Superior temporal gyrus (tissue), 1 donor: Measurements from ENCODE around the gene AGPAT3.

Source experiments
- DNase-seq: peaks from one replicate; pipeline ENCODE4 v3.0.0-alpha.2; 2016; ENCODE audit errors: extremely low spot score

AGPAT3 gene

GRCh38 chr21:43907751-43908150, 42.7 kb downstream of the AGPAT3 start:
- no peak for DNase-seq

GRCh38 chr21:43908167-43908566, 43.1 kb downstream of the AGPAT3 start:
- no peak for DNase-seq

- no peak for DNase-seq
These were observed 44.8 kb downstream of the AGPAT3 start for GRCh38 chr21:43909741-43910400.

GRCh38 chr21:43910460-43910859, 45.4 kb downstream of the AGPAT3 start:
- no peak for DNase-seq

- DNase-seq, result no peak
These were observed 46.3 kb downstream of the AGPAT3 start for GRCh38 chr21:43911015-43911934.

- DNase-seq, result no peak
These were observed 47.0 kb downstream of the AGPAT3 start for GRCh38 chr21:43911935-43912487.

GRCh38 chr21:43912500-43912899, 47.5 kb downstream of the AGPAT3 start:
- DNase-seq, result no peak

GRCh38 chr21:43912910-43913309, 47.9 kb downstream of the AGPAT3 start:
- no peak for DNase-seq

GRCh38 chr21:43913928-43914327, 48.9 kb downstream of the AGPAT3 start:
- no peak for DNase-seq

GRCh38 chr21:43916076-43916475, 51.1 kb downstream of the AGPAT3 start:
- DNase-seq, result no peak

- no peak for DNase-seq
These were observed 51.9 kb downstream of the AGPAT3 start for GRCh38 chr21:43916691-43917514.

- no peak for DNase-seq
These were observed 52.7 kb downstream of the AGPAT3 start for GRCh38 chr21:43917515-43918384.

- DNase-seq, result no peak
These were observed 53.4 kb downstream of the AGPAT3 start for GRCh38 chr21:43918385-43918947.

- DNase-seq, result no peak
These were observed 54.3 kb downstream of the AGPAT3 start for GRCh38 chr21:43919283-43919682.

- no peak for DNase-seq
These were observed 55.1 kb downstream of the AGPAT3 start for GRCh38 chr21:43919871-43920801.

GRCh38 chr21:43921571-43921978, 56.6 kb downstream of the AGPAT3 start:
- no peak for DNase-seq

GRCh38 chr21:43921979-43922945, 57.2 kb downstream of the AGPAT3 start:
- DNase-seq, result no peak

- DNase-seq, result no peak
These were observed 57.9 kb downstream of the AGPAT3 start for GRCh38 chr21:43922949-43923348.
